Retinal pigment epithelial cell (primary cell): ENCODE measurements around the gene SHF.

Experiments used
- DNase-seq: peaks from one replicate; pipeline ENCODE4 v3.0.0-alpha.2; 2010; ENCODE audit warnings: low read depth
- H3K4me3 ChIP-seq: 2 replicates; pipeline ENCODE4 v1.5.1; 2011; ENCODE audit warnings: mild to moderate bottlenecking, low read length, control low read depth, moderate library complexity
- CTCF ChIP-seq: conservative IDR thresholded peaks from 2 replicates; pipeline ENCODE4 v1.5.1; 2011; ENCODE audit warnings: low read depth, low read length, control low read depth, inconsistent platforms

The SHF gene

GRCh38 chr15:45184562-45185041 is 3.2 kb downstream of the SHF start:
- H3K4me3 ChIP-seq = no peak overlapping the region
- no peak for TF ChIP-seq CTCF
- no peak for DNase-seq

GRCh38 chr15:45183511-45183910 is 4.3 kb downstream of the SHF start:
- no peak overlapping the region for H3K4me3 ChIP-seq
- no peak for DNase-seq
- TF ChIP-seq CTCF = no peak

DNA sequence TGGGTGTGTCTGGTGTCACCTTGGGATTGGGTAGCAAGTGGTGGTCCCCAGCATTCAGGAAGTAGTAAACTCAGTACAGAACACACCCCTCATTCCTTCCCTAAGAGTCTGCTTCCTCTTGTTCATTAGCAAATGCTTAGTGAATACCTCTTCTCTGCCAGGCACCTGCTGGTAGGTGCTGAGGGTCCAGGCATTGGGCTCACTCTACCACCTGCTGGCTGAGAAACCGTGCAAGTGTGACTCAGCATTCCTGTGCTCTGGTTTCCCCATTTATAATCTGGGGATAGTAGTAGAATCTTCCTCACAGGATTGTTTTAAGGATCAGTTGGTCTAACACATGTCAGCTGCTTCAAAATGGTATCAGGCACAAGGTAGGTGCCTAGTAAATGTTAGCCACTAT is 4.8 kb downstream of the SHF start:
- no peak overlapping the region for H3K4me3 ChIP-seq
- DNase-seq = no peak

GRCh38 chr15:45181491-45182285 is 6.1 kb downstream of the SHF start:
- no peak for TF ChIP-seq CTCF
- no peak for DNase-seq
- H3K4me3 ChIP-seq = no peak overlapping the region

More for the DNA sequence above, 4.8 kb downstream of the SHF start:
- no peak for TF ChIP-seq CTCF

DNA sequence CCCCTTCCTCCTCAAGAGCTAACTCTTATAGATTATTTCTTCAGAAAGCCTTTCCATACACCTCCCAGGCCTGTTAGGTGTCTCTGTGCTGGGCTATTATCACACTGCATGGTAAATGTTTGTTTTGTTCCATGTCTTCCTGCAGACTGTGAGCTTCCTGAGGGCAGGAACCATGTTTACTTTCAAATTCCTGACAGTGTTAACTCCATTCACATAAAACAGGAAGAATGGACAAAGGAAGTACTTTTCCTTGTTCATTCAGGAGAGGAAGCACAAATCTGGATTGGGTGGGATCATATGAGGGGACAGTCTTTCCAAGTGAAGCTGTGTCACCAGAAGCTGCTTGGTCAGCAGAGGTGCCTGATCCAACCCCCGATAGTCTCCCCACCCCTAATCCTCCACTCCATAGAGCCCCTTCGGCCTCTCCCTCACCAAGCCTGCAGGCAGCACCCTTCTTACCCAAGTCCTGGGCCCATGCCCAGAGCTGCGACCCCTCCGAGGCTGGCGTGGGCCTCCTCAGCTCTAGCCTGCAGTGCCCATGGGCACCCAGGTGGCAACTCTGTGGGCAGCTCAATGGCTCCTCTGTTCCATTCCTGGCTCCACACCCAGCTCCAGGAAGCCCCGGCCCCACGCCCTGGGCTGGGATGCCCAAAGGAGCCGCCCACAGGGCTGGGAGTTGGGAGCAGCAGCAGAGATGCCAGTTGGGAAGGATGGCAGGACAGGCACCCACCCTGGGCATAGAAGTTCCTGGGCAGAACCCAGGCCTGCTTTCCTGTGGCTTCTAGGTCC is 6.9 kb downstream of the SHF start:
- no peak for DNase-seq
- no peak for TF ChIP-seq CTCF
- no peak overlapping the region for H3K4me3 ChIP-seq

- no peak for DNase-seq
- no peak overlapping the region for H3K4me3 ChIP-seq
- no peak for TF ChIP-seq CTCF
Measured at GRCh38 chr15:45180201-45180600, 7.6 kb downstream of the SHF start.
